H1 (cell line): ENCODE data around the gene CRYBB2. TPM values are rescaled to one million over a fixed set of nuclear protein-coding genes. Genes with fewer than 3 reads are reported as not detected.

Experiments
- JUN ChIP-seq: IDR thresholded peaks from 2 replicates; pipeline ENCODE4 v1.6.1; 2011; ENCODE audit warnings: low read depth, mild to moderate bottlenecking, improper control_type of control experiment, low read length
- SUZ12 ChIP-seq: fragments of 200-600 bp; sonication (generic); IDR thresholded peaks from 2 replicates; pipeline ENCODE4 v1.6.1; 2012; ENCODE audit warnings: mild to moderate bottlenecking, inconsistent platforms, low read length, moderate library complexity, mixed read lengths
- polyA plus RNA-seq, 7 experiments: library from polyadenylated mRNA; depleted of rRNA in 3 of 7; stranded (reverse) in 5 of 7; unstranded in 2 of 7; fragments of >200 nt in 5 of 7; fragments of 200-250 nt in 2 of 7; gene quantifications; 1 replicate in 5 of 7; 2 replicates in 1 of 7; 4 replicates in 1 of 7; pipeline versions ENCODE4 v1.2.1 to v1.2.3, GENCODE V29; 2011 to 2013; ENCODE audit warnings: missing spikeins in 2 of 7, mixed read lengths in 2 of 7
- total RNA-seq: library from RNA; stranded (reverse); fragmentation: NEBNext Ultra II Directional; extraction: Animal tissue kit (Norgen Biotek cat#: 25700); gene quantifications from 2 replicates; pipeline ENCODE4 v1.2.1, GENCODE V29; 2021

The CRYBB2 gene
- total and polyA plus RNA-seq, 2 of the 8 experiments (the other 6 are each of a cell fraction or from before 2014, with no cell fraction given), result 0.12 TPM; not detected in 1

DNA sequence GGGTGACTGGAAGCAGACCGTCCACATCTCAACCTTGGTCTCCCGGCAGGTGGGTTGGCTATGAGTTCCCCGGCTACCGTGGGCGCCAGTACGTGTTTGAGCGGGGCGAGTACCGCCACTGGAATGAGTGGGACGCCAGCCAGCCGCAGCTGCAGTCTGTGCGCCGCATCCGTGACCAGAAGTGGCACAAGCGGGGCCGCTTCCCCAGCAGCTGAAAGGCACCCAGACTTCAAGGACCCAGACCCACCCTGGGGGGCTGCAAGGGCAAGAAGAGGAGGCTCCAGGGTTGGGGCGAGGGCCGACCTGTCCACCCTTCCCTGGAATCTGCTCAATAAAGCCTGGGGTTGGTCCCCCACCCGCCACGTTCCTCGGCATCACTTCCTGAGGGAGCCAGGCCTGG is 12.4 kb upstream of the CRYBB2 start (continued):
- TF ChIP-seq SUZ12 (no peak), JUN (no peak)
